Small intestine (tissue), 16 donors: ENCODE data around the gene AVEN. TPM values are rescaled to one million over a fixed set of nuclear protein-coding genes. Genes with fewer than 3 reads are reported as not detected.

Experiments
- DNase-seq, 2 donors: peaks; one replicate each; pipeline versions ENCODE4 v3.0.0 to v3.0.0-alpha.2; 2013
- FAIRE-seq: peaks from 2 replicates; lab custom pipeline; 2012; peaks lifted over from hg19 to GRCh38; lab: Jason Lieb, UNC
- H3K27ac ChIP-seq, 3 donors: one replicate each; pipeline ENCODE4 v1.5.1; 2013; ENCODE audit warnings: low read length in 2 of 3, mild to moderate bottlenecking in 2 of 3, control low read depth in 1 of 3, inconsistent platforms in 1 of 3, low read depth in 1 of 3, moderate library complexity in 1 of 3
- H3K27me3 ChIP-seq, 3 donors: one replicate each; pipeline ENCODE4 v1.6.1; 2013; ENCODE audit warnings: low read length in 3 of 3, inconsistent platforms in 1 of 3; ENCODE audit not compliant: control insufficient read depth in 3 of 3, insufficient read depth in 3 of 3
- H3K36me3 ChIP-seq, 3 donors: one replicate each; pipeline ENCODE4 v1.6.1; 2013; ENCODE audit warnings: low read length in 3 of 3, inconsistent platforms in 1 of 3, low read depth in 1 of 3, mild to moderate bottlenecking in 1 of 3, moderate library complexity in 1 of 3; ENCODE audit not compliant: control insufficient read depth in 3 of 3, insufficient read depth in 2 of 3
- H3K4me1 ChIP-seq, 3 donors: one replicate each; pipeline ENCODE4 v1.6.1; 2013; ENCODE audit warnings: low read length in 2 of 3, inconsistent platforms in 1 of 3, low read depth in 1 of 3, mild to moderate bottlenecking in 1 of 3, moderate library complexity in 1 of 3; ENCODE audit not compliant: control insufficient read depth in 3 of 3, insufficient read depth in 2 of 3
- H3K4me3 ChIP-seq, 3 donors: one replicate each; pipeline ENCODE4 v1.5.1; 2013; ENCODE audit warnings: low read length in 3 of 3, control low read depth in 1 of 3, inconsistent platforms in 1 of 3, low read depth in 1 of 3, mild to moderate bottlenecking in 1 of 3, moderate library complexity in 1 of 3
- H3K9me3 ChIP-seq, 2 donors: one replicate each; pipeline ENCODE4 v1.6.1; 2013; ENCODE audit warnings: low read depth in 1 of 2, low read length in 1 of 2; ENCODE audit not compliant: control insufficient read depth in 2 of 2, insufficient read depth in 1 of 2
- WGBS, 3 donors: extraction: QIAGEN DNeasy Blood & Tissue Kit; methylation state at CpG; one replicate each; pipeline ENCODE4 v1.1.7; 2013; 5-methylcytosine and 5-hydroxymethylcytosine counted together
- long read RNA-seq, 10 donors: transcript quantifications; one replicate each; lab custom pipeline, GENCODE V29; 2026
- polyA plus RNA-seq, 4 donors: library from polyadenylated mRNA; stranded (reverse) in 3 of 4; unstranded in 1 of 4; fragments of 200-250 nt in 3 of 4; fragments of 120-200 nt in 1 of 4; gene quantifications; one replicate each; pipeline versions ENCODE4 v1.2.1 to v1.2.3, GENCODE V29; 2013
- donor health status: healthy with polysubstance abuse.
- donor health status: control.
- donor health status: control.
- donor health status: Bipolar disorder and iron deficiency.
- donor health status: healthy.

The AVEN gene
- polyA plus RNA-seq = 10 to 100 TPM in 3 of 4 donors, 1 to 10 TPM in 1; 9.1 to 13.4 (median 12.8) TPM
- long read RNA-seq, donor 1 = 0 reads
- long read RNA-seq, donor 2, partial matches to known transcripts = 0 of 2 reads
- long read RNA-seq, donor 2, other reads (novel, unspliced or antisense) = 0 of 2 reads
- long read RNA-seq, donor 3, partial matches to known transcripts = 0 of 2 reads
- long read RNA-seq, donor 3, other reads (novel, unspliced or antisense) = 0 of 2 reads
- long read RNA-seq, donor 4 = 0 reads
- long read RNA-seq, donor 5, partial matches to known transcripts = 0 of 1 reads
- long read RNA-seq, donor 5, other reads (novel, unspliced or antisense) = 0 of 1 reads
- long read RNA-seq, donor 6, partial matches to known transcripts = 0 of 2 reads
- long read RNA-seq, donor 6, other reads (novel, unspliced or antisense) = 0 of 2 reads
- long read RNA-seq, donor 7 = 0 reads
- long read RNA-seq, donor 8, partial matches to known transcripts = 0 of 1 reads
- long read RNA-seq, donor 8, other reads (novel, unspliced or antisense) = 0 of 1 reads
- long read RNA-seq, donor 9, partial matches to known transcripts = 0 of 1 reads
- long read RNA-seq, donor 9, other reads (novel, unspliced or antisense) = 0 of 1 reads
- long read RNA-seq, donor 10, transcript AVEN-201 (6 exons, 1,605 nt) = major isoform, 6 of 6 reads
- long read RNA-seq, donor 10, partial matches to known transcripts = 0 of 6 reads
- long read RNA-seq, donor 10, other reads (novel, unspliced or antisense) = 0 of 6 reads

- peak within 1 kb of the TSS; percentile 78 to 92 (median 91) for H3K4me3 ChIP-seq
- DNase-seq (peak; percentile 49 to 58), FAIRE-seq (no peak)
- peaks cover 0 to 6% (median 0%) of the 10 kb centered on the region in 3 donors for H3K4me1 ChIP-seq
- WGBS, 3 donors = 1% methylated on average over 48 to 82 of the region's 82 CpGs
- H3K27ac ChIP-seq = peak within 1 kb of the TSS; percentile 88 to 99 (median 98)
- no peaks in the 10 kb centered on the region for H3K9me3 ChIP-seq
- no peaks in the 10 kb centered on the region for H3K27me3 ChIP-seq
- H3K36me3 ChIP-seq = no peaks in the 10 kb centered on the region
Observed at GRCh38 chr15:34038871-34039789, at the start of gene AVEN. Gene AVEN (minus strand): TSS chr15:34039204. CDS start chr15:34039046, 158 bp downstream.

DNA sequence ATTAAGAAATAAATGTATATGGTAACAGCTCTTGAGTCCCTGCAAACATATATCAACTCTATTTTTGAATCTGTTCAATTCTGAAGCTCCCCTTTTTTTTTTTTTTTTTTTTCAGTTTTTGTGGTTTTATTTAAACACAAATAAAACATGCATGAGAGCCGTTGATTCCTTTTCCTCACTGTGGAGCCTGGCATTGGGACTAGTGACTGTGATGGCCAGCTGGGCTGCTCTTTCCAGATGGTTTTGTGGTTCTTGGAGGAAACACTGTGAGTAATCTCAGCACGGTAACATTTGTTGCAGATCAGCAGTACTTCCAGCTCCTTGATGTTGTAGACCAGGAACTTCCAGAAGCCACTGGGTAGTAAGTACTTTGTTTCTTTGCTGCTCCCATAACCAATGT lies 46.7 kb upstream of the AVEN start:
- Histone ChIP-seq H3K4me3 (no peak overlapping the region), H3K27me3 (no peaks in the 10 kb centered on the region), H3K9me3 (no peaks in the 10 kb centered on the region), H3K27ac (no peak overlapping the region), H3K36me3 (peaks cover 9 to 23% (median 11%) of the 10 kb centered on the region in 3 donors), H3K4me1 (no peaks in the 10 kb centered on the region)
- 86 to 93% (median 92%) methylated on average over 2 of the region's 2 CpGs for WGBS, 3 donors
- FAIRE-seq = no peak
- no peak for DNase-seq

DNA sequence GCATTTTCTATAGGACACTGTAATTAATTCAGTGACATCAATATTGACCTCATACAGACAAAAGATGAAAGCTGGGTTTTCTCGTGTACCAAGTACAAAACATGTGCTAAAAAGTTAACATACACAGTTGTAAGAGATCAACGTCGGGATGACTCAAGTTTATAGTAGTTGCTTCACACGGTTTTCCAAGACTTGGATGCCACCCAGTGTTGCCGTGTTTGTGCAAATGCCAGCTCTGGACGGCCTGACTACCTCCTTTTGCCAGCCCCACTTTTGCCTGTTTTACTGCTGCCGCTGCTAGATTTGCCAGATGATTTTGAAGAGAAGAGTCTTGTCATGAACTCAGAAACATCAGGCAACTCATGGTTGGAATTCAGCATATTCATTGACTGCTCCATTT lies 45.1 kb upstream of the AVEN start:
- H3K36me3 ChIP-seq = peaks cover 9 to 19% (median 11%) of the 10 kb centered on the region in 3 donors
- WGBS, 3 donors = 64 to 71% (median 69%) methylated on average over 7 of the region's 7 CpGs
- DNase-seq = no peak
- H3K9me3 ChIP-seq = no peaks in the 10 kb centered on the region
- no peak for FAIRE-seq
- H3K27ac ChIP-seq = no peak overlapping the region
- no peaks in the 10 kb centered on the region for H3K27me3 ChIP-seq
- no peaks in the 10 kb centered on the region for H3K4me1 ChIP-seq
- no peak overlapping the region for H3K4me3 ChIP-seq

DNA sequence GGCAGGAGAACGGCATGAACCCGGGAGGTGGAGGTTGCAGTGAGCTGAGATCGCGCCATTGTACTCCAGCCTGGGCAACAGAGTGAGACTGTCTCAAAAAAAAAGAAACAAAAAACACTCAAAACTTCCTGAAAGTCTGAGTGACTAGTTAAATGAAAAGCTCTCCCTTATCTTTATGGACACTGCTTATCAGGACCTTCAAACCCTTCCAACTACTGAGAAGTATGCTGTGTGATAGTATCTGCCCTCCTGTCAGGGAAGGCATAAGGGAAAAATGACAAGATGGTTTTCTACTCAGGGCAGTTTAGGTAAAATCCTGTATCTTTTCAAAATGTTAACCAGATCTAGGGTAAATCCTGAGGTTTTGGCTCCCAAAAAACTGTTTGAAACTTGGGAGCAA lies 40.9 kb upstream of the AVEN start:
- H3K4me1 ChIP-seq = no peaks in the 10 kb centered on the region
- H3K36me3 ChIP-seq = peaks cover 3 to 5% (median 3%) of the 10 kb centered on the region in 3 donors
- DNase-seq (peak; percentile 61 to 63), FAIRE-seq (no peak)
- WGBS, 3 donors = 25 to 63% (median 60%) methylated on average over 4 of the region's 4 CpGs
- peaks cover 0 to 3% of the 10 kb centered on the region in 2 donors for H3K9me3 ChIP-seq
- H3K4me3 ChIP-seq = no peak overlapping the region
- no peak overlapping the region for H3K27ac ChIP-seq
- H3K27me3 ChIP-seq = no peaks in the 10 kb centered on the region

DNA sequence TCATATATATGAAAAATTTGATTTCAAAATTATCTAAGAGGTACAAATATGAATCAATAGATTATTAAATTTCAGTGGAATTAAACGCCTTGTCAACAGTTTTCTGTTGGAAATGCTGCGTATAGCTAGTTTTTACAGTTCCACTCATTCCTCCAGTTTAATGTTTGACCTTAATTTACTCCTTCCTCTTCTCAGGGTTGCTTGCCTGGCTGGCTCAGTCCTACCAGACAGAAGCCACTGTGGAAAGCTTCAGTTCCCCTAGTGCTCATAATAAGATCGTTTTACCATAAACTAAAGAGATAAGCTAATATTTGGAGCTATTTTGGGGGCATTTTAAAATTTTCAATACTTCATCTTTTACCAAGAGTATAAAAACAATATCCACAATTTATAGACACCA lies 39.9 kb upstream of the AVEN start:
- WGBS, 3 donors = 78 to 85% (median 80%) methylated on average over 3 of the region's 3 CpGs
- Histone ChIP-seq H3K27ac (no peak overlapping the region), H3K4me1 (no peaks in the 10 kb centered on the region), H3K9me3 (peaks cover 0 to 3% of the 10 kb centered on the region in 2 donors), H3K36me3 (peaks cover 0 to 4% (median 0%) of the 10 kb centered on the region in 3 donors), H3K27me3 (no peaks in the 10 kb centered on the region), H3K4me3 (no peak overlapping the region)
- no peak for FAIRE-seq
- DNase-seq = peak in 1 of 2 donors; percentile 34

DNA sequence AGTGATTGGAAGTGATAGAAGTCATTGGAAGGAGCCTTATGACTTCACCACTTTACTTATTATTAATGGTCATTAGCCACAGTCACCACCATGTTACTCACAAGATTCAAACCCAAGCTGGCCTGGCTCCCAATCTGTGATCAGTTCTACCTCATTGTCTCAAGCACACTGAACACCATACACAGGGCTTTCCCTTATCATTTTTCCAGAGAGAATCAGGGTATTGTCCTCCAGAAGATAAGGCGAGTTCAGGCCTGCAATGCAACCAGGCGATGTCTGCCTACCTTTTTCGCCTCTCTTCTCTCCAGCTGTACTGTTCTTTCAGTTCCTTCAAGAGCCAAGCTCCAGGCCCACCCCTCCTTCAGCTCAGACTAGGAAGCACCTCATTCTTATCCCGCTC lies 37.8 kb upstream of the AVEN start:
- Histone ChIP-seq H3K27me3 (no peaks in the 10 kb centered on the region), H3K4me3 (no peak overlapping the region), H3K4me1 (no peaks in the 10 kb centered on the region), H3K9me3 (peaks cover 0 to 3% of the 10 kb centered on the region in 2 donors), H3K27ac (no peak overlapping the region), H3K36me3 (peaks cover 0 to 1% (median 0%) of the 10 kb centered on the region in 3 donors)
- 90 to 94% (median 91%) methylated on average over 4 of the region's 4 CpGs for WGBS, 3 donors
- DNase-seq = no peak
- no peak for FAIRE-seq

DNA sequence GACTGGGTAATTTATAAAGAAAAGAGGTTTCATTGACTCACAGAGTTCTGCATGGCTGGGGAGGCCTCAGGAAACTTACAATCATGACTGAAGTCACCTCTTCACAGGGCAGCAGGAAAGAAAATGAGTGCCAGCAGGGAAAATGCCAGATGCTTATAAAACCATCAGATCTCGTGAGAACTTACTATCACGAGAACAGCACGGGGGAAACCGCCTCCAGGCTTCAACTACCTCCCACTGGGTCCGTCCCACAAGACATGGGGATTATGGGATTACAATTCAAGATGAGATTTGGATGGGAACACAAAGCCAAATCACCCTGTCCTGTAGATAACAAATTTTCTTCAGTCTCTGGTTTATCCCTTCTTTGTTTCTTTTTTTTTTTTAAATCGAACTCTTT lies 31.0 kb upstream of the AVEN start:
- 81 to 83% (median 81%) methylated on average over 6 of the region's 6 CpGs for WGBS, 3 donors
- no peaks in the 10 kb centered on the region for H3K27me3 ChIP-seq
- H3K4me1 ChIP-seq = no peaks in the 10 kb centered on the region

DNA sequence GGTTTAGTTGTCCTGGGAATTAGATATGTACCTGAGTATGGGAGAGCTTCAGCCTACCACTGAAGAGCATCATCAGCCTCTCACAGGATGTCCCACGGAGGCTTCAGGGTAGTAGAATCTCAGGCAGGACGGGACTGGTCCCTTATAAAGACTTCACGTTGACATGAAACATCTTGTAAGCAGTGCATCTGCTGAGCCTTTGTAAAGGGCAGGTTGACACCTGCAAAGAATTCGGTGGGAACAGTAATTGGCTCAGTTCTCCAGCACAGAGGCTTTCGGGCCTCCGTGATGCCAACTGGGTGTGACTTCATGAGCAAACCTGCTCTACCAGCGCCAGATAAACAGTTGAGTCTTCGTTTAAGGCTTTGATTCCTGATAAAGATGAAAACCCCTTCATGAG lies 26.9 kb upstream of the AVEN start:
- no peak for FAIRE-seq
- Histone ChIP-seq H3K36me3 (no peaks in the 10 kb centered on the region), H3K27ac (no peak overlapping the region), H3K9me3 (no peaks in the 10 kb centered on the region), H3K4me1 (no peaks in the 10 kb centered on the region), H3K4me3 (no peak overlapping the region), H3K27me3 (no peaks in the 10 kb centered on the region)
- DNase-seq = no peak
- 76 to 85% (median 80%) methylated on average over 8 of the region's 8 CpGs for WGBS, 3 donors

More for the DNA sequence above, 31.0 kb upstream of the AVEN start:
- no peak for FAIRE-seq
- Histone ChIP-seq H3K27ac (no peak overlapping the region), H3K4me3 (no peak overlapping the region), H3K9me3 (no peaks in the 10 kb centered on the region), H3K36me3 (peaks cover 0 to 1% (median 0%) of the 10 kb centered on the region in 3 donors)
- no peak for DNase-seq
